DOHH2 (cell line): ENCODE results near the gene CARD8.

ENCODE experiments used
- CTCF ChIP-seq: fragments of 200-600 bp; sonication (generic); IDR thresholded peaks from one replicate; pipeline ENCODE4 v1.5.1; 2014; ENCODE audit warnings: antibody characterized with exemption, mild to moderate bottlenecking, low read depth, low read length; ENCODE audit not compliant: poor library complexity, severe bottlenecking
- EZH2phosphoT487 ChIP-seq: fragments of 200-600 bp; sonication (generic); IDR thresholded peaks from 2 replicates; pipeline ENCODE4 v1.6.1; 2017; ENCODE audit warnings: borderline replicate concordance, mild to moderate bottlenecking, antibody characterized with exemption, low read length, moderate library complexity, mixed read lengths

DNA sequence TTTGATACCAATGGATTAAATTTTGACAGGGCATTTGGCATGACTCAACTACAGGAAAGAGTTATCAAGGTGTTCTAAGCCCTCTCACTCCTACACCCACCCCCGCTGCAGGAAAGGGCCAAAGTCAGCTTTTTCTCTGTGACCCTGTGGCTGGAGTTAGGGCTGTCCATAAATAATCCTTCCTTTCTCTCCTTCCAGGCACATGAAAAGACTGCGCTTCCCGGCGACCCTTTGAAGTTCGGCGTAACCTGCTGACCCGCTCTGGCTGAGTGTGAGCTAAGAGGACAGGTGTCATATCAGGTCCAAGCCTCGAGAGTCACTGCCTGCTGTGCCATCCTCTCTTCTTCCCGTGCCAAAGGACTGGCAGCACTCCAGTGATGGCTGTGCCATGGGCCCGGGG, 39.7 kb upstream of the CARD8 start:
- no peak for TF ChIP-seq EZH2phosphoT487
- TF ChIP-seq CTCF: no peak
